ENCODE results near the gene MYO16.

Gene MYO16

GRCh38 chr13:108595436-108596274 lies 33.8 kb upstream of the MYO16 start:
- WGBS, result 79% methylated on average over 10 of the region's 13 CpGs
- H2BK5ac ChIP-seq (ENCODE audit: low read depth, low read length, poor library complexity, severe bottlenecking), result no peak overlapping the region
- no peak overlapping the region for H2BK15ac ChIP-seq (ENCODE audit: low read depth, poor library complexity, severe bottlenecking)
- H3K79me1 ChIP-seq (replicated peaks; ENCODE audit: low read length, poor library complexity, severe bottlenecking), result no peaks in the 10 kb centered on the region
- no peak overlapping the region for H4K91ac ChIP-seq (ENCODE audit: low read length)
- no peak overlapping the region for H2AK5ac ChIP-seq (ENCODE audit: low read length, severe bottlenecking)
- no peak overlapping the region for H3K4ac ChIP-seq (ENCODE audit: low read depth in 1 of 2, low read length in 2 of 2)
- H3K18ac ChIP-seq (ENCODE audit: low read depth in 1 of 2, low read length in 2 of 2), result no peak overlapping the region
- H3K9me3 ChIP-seq (ENCODE audit: control insufficient read depth, low read length), result no peaks in the 10 kb centered on the region
- H4K8ac ChIP-seq (ENCODE audit: low read length), result no peak overlapping the region
- no peak overlapping the region for H3K23ac ChIP-seq (ENCODE audit: low read length in 2 of 2)
- no peak overlapping the region for H3K27ac ChIP-seq (ENCODE audit: low read length, poor library complexity, severe bottlenecking)
- DNase-seq, result no peak
- H3K4me3 ChIP-seq (ENCODE audit: insufficient read depth in 1 of 2, low read depth in 1 of 2, low read length in 2 of 2), result no peak overlapping the region
- peak overlapping the region; percentile 23 for H3K4me2 ChIP-seq (ENCODE audit: low read length, poor library complexity, severe bottlenecking)
- peaks cover 3% of the 10 kb centered on the region for H3K4me1 ChIP-seq (ENCODE audit: control insufficient read depth, insufficient read depth, low read depth, low read length)
- no peaks in the 10 kb centered on the region for H3K36me3 ChIP-seq (ENCODE audit: control insufficient read depth in 1 of 2, insufficient read depth in 2 of 2, low read depth in 1 of 2, low read length in 2 of 2)
- no peak overlapping the region for H2BK12ac ChIP-seq (ENCODE audit: low read length in 2 of 2)
- H3K27me3 ChIP-seq (ENCODE audit: control insufficient read depth in 1 of 2, insufficient read depth in 1 of 2, low read length in 2 of 2), result peaks cover 0 to 10% of the 10 kb centered on the region in 2 experiments
- no peak overlapping the region for H2BK120ac ChIP-seq (ENCODE audit: low read depth, low read length)
- no peak overlapping the region for H2AFZ ChIP-seq (ENCODE audit: low read depth, low read length)
- peak overlapping the region; percentile 27 for H3K9ac ChIP-seq (ENCODE audit: low read length)
- no peak overlapping the region for H3K14ac ChIP-seq (ENCODE audit: low read length in 2 of 2)

- Histone ChIP-seq H3K79me1 (replicated peaks; ENCODE audit: low read length, poor library complexity, severe bottlenecking) (no peaks in the 10 kb centered on the region), H3K9ac (ENCODE audit: low read length) (no peak overlapping the region), H3K9me3 (ENCODE audit: control insufficient read depth, low read length) (no peaks in the 10 kb centered on the region), H3K27ac (ENCODE audit: low read length, poor library complexity, severe bottlenecking) (no peak overlapping the region), H3K36me3 (ENCODE audit: control insufficient read depth in 1 of 2, insufficient read depth in 2 of 2, low read depth in 1 of 2, low read length in 2 of 2) (no peaks in the 10 kb centered on the region), H3K23ac (ENCODE audit: low read length in 2 of 2) (no peak overlapping the region), H2AK5ac (ENCODE audit: low read length, severe bottlenecking) (no peak overlapping the region), H4K91ac (ENCODE audit: low read length) (no peak overlapping the region), H3K27me3 (ENCODE audit: control insufficient read depth in 1 of 2, insufficient read depth in 1 of 2, low read length in 2 of 2) (peaks cover 0 to 10% of the 10 kb centered on the region in 2 experiments), H3K4ac (ENCODE audit: low read depth in 1 of 2, low read length in 2 of 2) (no peak overlapping the region), H3K4me3 (ENCODE audit: insufficient read depth in 1 of 2, low read depth in 1 of 2, low read length in 2 of 2) (no peak overlapping the region), H3K18ac (ENCODE audit: low read depth in 1 of 2, low read length in 2 of 2) (no peak overlapping the region), H2BK120ac (ENCODE audit: low read depth, low read length) (no peak overlapping the region), H3K4me2 (ENCODE audit: low read length, poor library complexity, severe bottlenecking) (no peak overlapping the region), H4K8ac (ENCODE audit: low read length) (no peak overlapping the region), H3K4me1 (ENCODE audit: control insufficient read depth, insufficient read depth, low read depth, low read length) (peaks cover 1% of the 10 kb centered on the region), H2BK5ac (ENCODE audit: low read depth, low read length, poor library complexity, severe bottlenecking) (no peak overlapping the region), H2AFZ (ENCODE audit: low read depth, low read length) (no peak overlapping the region), H2BK12ac (ENCODE audit: low read length in 2 of 2) (no peak overlapping the region), H3K14ac (ENCODE audit: low read length in 2 of 2) (no peak overlapping the region), H2BK15ac (ENCODE audit: low read depth, poor library complexity, severe bottlenecking) (no peak overlapping the region)
- WGBS, result 0% methylated on average over 2 of the region's 5 CpGs
- peak; percentile 24 for DNase-seq
Measured at GRCh38 chr13:108597943-108598342, 31.5 kb upstream of the MYO16 start.

- H4K91ac ChIP-seq (ENCODE audit: low read length), result no peak overlapping the region
- no peak overlapping the region for H3K4me2 ChIP-seq (ENCODE audit: low read length, poor library complexity, severe bottlenecking)
- no peak overlapping the region for H2AFZ ChIP-seq (ENCODE audit: low read depth, low read length)
- H3K9me3 ChIP-seq (ENCODE audit: control insufficient read depth, low read length), result no peaks in the 10 kb centered on the region
- H3K27ac ChIP-seq (ENCODE audit: low read length, poor library complexity, severe bottlenecking), result no peak overlapping the region
- H3K4me1 ChIP-seq (ENCODE audit: control insufficient read depth, insufficient read depth, low read depth, low read length), result no peaks in the 10 kb centered on the region
- H2BK120ac ChIP-seq (ENCODE audit: low read depth, low read length), result no peak overlapping the region
- H3K14ac ChIP-seq (ENCODE audit: low read length in 2 of 2), result no peak overlapping the region
- no peak overlapping the region for H2AK5ac ChIP-seq (ENCODE audit: low read length, severe bottlenecking)
- no peak overlapping the region for H2BK15ac ChIP-seq (ENCODE audit: low read depth, poor library complexity, severe bottlenecking)
- H3K4me3 ChIP-seq (ENCODE audit: insufficient read depth in 1 of 2, low read depth in 1 of 2, low read length in 2 of 2), result no peak overlapping the region
- H2BK5ac ChIP-seq (ENCODE audit: low read depth, low read length, poor library complexity, severe bottlenecking), result no peak overlapping the region
- no peak for DNase-seq
- H3K9ac ChIP-seq (ENCODE audit: low read length), result no peak overlapping the region
- no peak overlapping the region for H2BK12ac ChIP-seq (ENCODE audit: low read length in 2 of 2)
- H3K36me3 ChIP-seq (ENCODE audit: control insufficient read depth in 1 of 2, insufficient read depth in 2 of 2, low read depth in 1 of 2, low read length in 2 of 2), result no peaks in the 10 kb centered on the region
- no peak overlapping the region for H4K8ac ChIP-seq (ENCODE audit: low read length)
- no peak overlapping the region for H3K18ac ChIP-seq (ENCODE audit: low read depth in 1 of 2, low read length in 2 of 2)
- no peaks in the 10 kb centered on the region for H3K27me3 ChIP-seq (ENCODE audit: control insufficient read depth in 1 of 2, insufficient read depth in 1 of 2, low read length in 2 of 2)
- H3K4ac ChIP-seq (ENCODE audit: low read depth in 1 of 2, low read length in 2 of 2), result no peak overlapping the region
- H3K23ac ChIP-seq (ENCODE audit: low read length in 2 of 2), result no peak overlapping the region
- H3K79me1 ChIP-seq (replicated peaks; ENCODE audit: low read length, poor library complexity, severe bottlenecking), result no peaks in the 10 kb centered on the region
- whole genome bisulfite sequencing, result 89% methylated on average over 2 of the region's 2 CpGs
Measured at GRCh38 chr13:108606424-108606823, 23.0 kb upstream of the MYO16 start.

GRCh38 chr13:108609353-108609752 lies 20.1 kb upstream of the MYO16 start:
- H3K27ac ChIP-seq (ENCODE audit: low read length, poor library complexity, severe bottlenecking), result no peak overlapping the region
- no peak overlapping the region for H2BK12ac ChIP-seq (ENCODE audit: low read length in 2 of 2)
- H3K4me3 ChIP-seq (ENCODE audit: insufficient read depth in 1 of 2, low read depth in 1 of 2, low read length in 2 of 2), result no peak overlapping the region
- no peaks in the 10 kb centered on the region for H3K36me3 ChIP-seq (ENCODE audit: control insufficient read depth in 1 of 2, insufficient read depth in 2 of 2, low read depth in 1 of 2, low read length in 2 of 2)
- H2BK15ac ChIP-seq (ENCODE audit: low read depth, poor library complexity, severe bottlenecking), result no peak overlapping the region
- H4K91ac ChIP-seq (ENCODE audit: low read length), result no peak overlapping the region
- H3K18ac ChIP-seq (ENCODE audit: low read depth in 1 of 2, low read length in 2 of 2), result no peak overlapping the region
- H3K4me1 ChIP-seq (ENCODE audit: control insufficient read depth, insufficient read depth, low read depth, low read length), result no peaks in the 10 kb centered on the region
- H3K4ac ChIP-seq (ENCODE audit: low read depth in 1 of 2, low read length in 2 of 2), result no peak overlapping the region
- no peak overlapping the region for H2BK5ac ChIP-seq (ENCODE audit: low read depth, low read length, poor library complexity, severe bottlenecking)
- no peak overlapping the region for H3K14ac ChIP-seq (ENCODE audit: low read length in 2 of 2)
- H3K23ac ChIP-seq (ENCODE audit: low read length in 2 of 2), result no peak overlapping the region
- 83% methylated on average over 4 of the region's 7 CpGs for WGBS
- H2BK120ac ChIP-seq (ENCODE audit: low read depth, low read length), result no peak overlapping the region
- H3K27me3 ChIP-seq (ENCODE audit: control insufficient read depth in 1 of 2, insufficient read depth in 1 of 2, low read length in 2 of 2), result no peaks in the 10 kb centered on the region
- no peak overlapping the region for H4K8ac ChIP-seq (ENCODE audit: low read length)
- no peak overlapping the region for H3K4me2 ChIP-seq (ENCODE audit: low read length, poor library complexity, severe bottlenecking)
- H3K9ac ChIP-seq (ENCODE audit: low read length), result no peak overlapping the region
- H2AK5ac ChIP-seq (ENCODE audit: low read length, severe bottlenecking), result no peak overlapping the region
- no peaks in the 10 kb centered on the region for H3K79me1 ChIP-seq (replicated peaks; ENCODE audit: low read length, poor library complexity, severe bottlenecking)
- DNase-seq, result peak; percentile 45
- H2AFZ ChIP-seq (ENCODE audit: low read depth, low read length), result no peak overlapping the region
- no peaks in the 10 kb centered on the region for H3K9me3 ChIP-seq (ENCODE audit: control insufficient read depth, low read length)
